Neural cell (in vitro differentiated cells): ENCODE data around the gene EXOC4.

Source experiments
- CTCF ChIP-seq: fragments of 450-650 bp; IDR thresholded peaks from 2 replicates; pipeline ENCODE4 v1.5.1; 2014; ENCODE audit warnings: antibody characterized with exemption, mild to moderate bottlenecking, moderate library complexity; ENCODE audit not compliant: poor library complexity, severe bottlenecking
- EZH2 ChIP-seq: fragments of 200-600, 300-800 bp; shearing (Covaris generic), sonication (generic); IDR thresholded peaks from 2 replicates; pipeline ENCODE4 v1.6.1; 2014; ENCODE audit warnings: antibody characterized with exemption, low read length, borderline replicate concordance, mild to moderate bottlenecking; ENCODE audit not compliant: insufficient read depth, poor library complexity, severe bottlenecking
- RAD21 ChIP-seq: fragments of 450-650 bp; conservative IDR thresholded peaks from 2 replicates; pipeline ENCODE4 v1.6.1; 2014; ENCODE audit warnings: antibody characterized with exemption, mild to moderate bottlenecking, moderate library complexity
- TF ChIP-seq, protein P1 (sequence below): IDR thresholded peaks from 2 replicates; pipeline ENCODE4 v1.6.1; 2012; ENCODE audit warnings: borderline replicate concordance

DNA sequence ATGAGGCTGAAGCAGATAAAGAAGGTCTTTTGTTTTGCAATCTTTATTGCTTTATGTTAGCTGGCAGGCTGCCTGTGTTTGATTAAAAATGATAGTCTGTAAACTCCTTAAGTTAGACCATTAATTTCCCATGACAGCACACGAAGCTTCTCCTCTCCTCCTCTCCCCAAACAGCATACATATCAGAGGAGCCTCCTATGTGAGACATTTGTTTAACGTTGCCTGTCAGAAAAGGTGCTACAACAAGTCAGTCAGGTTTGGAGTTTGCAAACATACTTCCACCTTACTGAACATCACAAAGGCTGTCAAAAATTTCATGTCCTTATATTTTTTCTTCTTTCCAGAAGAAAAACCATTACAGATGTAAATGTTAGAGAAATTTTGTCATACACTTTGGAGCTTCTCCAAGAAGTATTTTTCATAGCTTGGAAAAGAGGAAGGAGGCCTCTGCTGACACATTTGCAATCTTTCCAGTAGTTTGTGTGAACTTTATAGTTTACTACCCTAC lies 393.1 kb downstream of the EXOC4 start:
- TF ChIP-seq, protein P1, sequence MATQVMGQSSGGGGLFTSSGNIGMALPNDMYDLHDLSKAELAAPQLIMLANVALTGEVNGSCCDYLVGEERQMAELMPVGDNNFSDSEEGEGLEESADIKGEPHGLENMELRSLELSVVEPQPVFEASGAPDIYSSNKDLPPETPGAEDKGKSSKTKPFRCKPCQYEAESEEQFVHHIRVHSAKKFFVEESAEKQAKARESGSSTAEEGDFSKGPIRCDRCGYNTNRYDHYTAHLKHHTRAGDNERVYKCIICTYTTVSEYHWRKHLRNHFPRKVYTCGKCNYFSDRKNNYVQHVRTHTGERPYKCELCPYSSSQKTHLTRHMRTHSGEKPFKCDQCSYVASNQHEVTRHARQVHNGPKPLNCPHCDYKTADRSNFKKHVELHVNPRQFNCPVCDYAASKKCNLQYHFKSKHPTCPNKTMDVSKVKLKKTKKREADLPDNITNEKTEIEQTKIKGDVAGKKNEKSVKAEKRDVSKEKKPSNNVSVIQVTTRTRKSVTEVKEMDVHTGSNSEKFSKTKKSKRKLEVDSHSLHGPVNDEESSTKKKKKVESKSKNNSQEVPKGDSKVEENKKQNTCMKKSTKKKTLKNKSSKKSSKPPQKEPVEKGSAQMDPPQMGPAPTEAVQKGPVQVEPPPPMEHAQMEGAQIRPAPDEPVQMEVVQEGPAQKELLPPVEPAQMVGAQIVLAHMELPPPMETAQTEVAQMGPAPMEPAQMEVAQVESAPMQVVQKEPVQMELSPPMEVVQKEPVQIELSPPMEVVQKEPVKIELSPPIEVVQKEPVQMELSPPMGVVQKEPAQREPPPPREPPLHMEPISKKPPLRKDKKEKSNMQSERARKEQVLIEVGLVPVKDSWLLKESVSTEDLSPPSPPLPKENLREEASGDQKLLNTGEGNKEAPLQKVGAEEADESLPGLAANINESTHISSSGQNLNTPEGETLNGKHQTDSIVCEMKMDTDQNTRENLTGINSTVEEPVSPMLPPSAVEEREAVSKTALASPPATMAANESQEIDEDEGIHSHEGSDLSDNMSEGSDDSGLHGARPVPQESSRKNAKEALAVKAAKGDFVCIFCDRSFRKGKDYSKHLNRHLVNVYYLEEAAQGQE, result no peak
- no peak for TF ChIP-seq RAD21
- no peak for TF ChIP-seq CTCF
- TF ChIP-seq EZH2, result no peak
